Aorta (tissue), 5 donors: ENCODE data around the gene ARMC7. TPM values are rescaled to one million over a fixed set of nuclear protein-coding genes. Genes with fewer than 3 reads are reported as not detected.
"Not testable (repeated sequence)": the region's sequence is repeated elsewhere in the genome, so short reads cannot be mapped to it uniquely, and the experiment has no call there.

Experiments
- ATAC-seq: fragments of 200-7000 bp; cut with Tn5 transposase; one replicate; pipeline ENCODE4 v1.9.1; 2022; ENCODE audit warnings: moderate library complexity; ENCODE audit not compliant: low FRiP score
- DNase-seq, 2 donors: peaks; one replicate each; pipeline ENCODE4 v3.0.0-alpha.2; 2020
- H3K27ac ChIP-seq, 2 donors: one replicate each; pipeline ENCODE4 v1.5.1; 2013; ENCODE audit warnings: low read length in 2 of 2, mild to moderate bottlenecking in 2 of 2, moderate library complexity in 2 of 2, control low read depth in 1 of 2, inconsistent platforms in 1 of 2, low read depth in 1 of 2
- H3K27me3 ChIP-seq, 2 donors: one replicate each; pipeline ENCODE4 v1.6.1; 2013; ENCODE audit warnings: control low read depth in 1 of 2, low read length in 1 of 2, mild to moderate bottlenecking in 1 of 2, moderate library complexity in 1 of 2; ENCODE audit not compliant: insufficient read depth in 2 of 2, control insufficient read depth in 1 of 2
- H3K36me3 ChIP-seq, 2 donors: one replicate each; pipeline ENCODE4 v1.6.1; 2013; ENCODE audit warnings: control low read depth in 1 of 2, low read length in 1 of 2, mild to moderate bottlenecking in 1 of 2; ENCODE audit not compliant: insufficient read depth in 2 of 2, control insufficient read depth in 1 of 2
- H3K4me1 ChIP-seq, 2 donors: one replicate each; pipeline ENCODE4 v1.6.1; 2013; ENCODE audit warnings: low read length in 2 of 2, control low read depth in 1 of 2, mild to moderate bottlenecking in 1 of 2, moderate library complexity in 1 of 2; ENCODE audit not compliant: insufficient read depth in 2 of 2, control insufficient read depth in 1 of 2
- H3K4me3 ChIP-seq, 2 donors: one replicate each; pipeline ENCODE4 v1.5.1; 2013; ENCODE audit warnings: low read length in 2 of 2, control low read depth in 1 of 2, mild to moderate bottlenecking in 1 of 2
- H3K9me3 ChIP-seq: one replicate; pipeline ENCODE4 v1.6.1; 2013; ENCODE audit warnings: mild to moderate bottlenecking, low read length; ENCODE audit not compliant: control insufficient read depth
- WGBS, 2 donors: extraction: QIAGEN DNeasy Blood & Tissue Kit; methylation state at CpG; one replicate each; pipeline ENCODE4 v1.1.7; 2013; 5-methylcytosine and 5-hydroxymethylcytosine counted together
- intact Hi-C, 2 donors: fragments of 100-400 bp; cut with DNase I; formaldehyde crosslinking; loops; one replicate each; pipeline versions ENCODE4 v1.14.2 to v1.15.0; 2022
- polyA plus RNA-seq, 2 donors: library from polyadenylated mRNA; stranded (reverse); fragments of 200-250 nt; gene quantifications; one replicate each; pipeline ENCODE4 v1.2.3, GENCODE V29; 2013
- total RNA-seq, 2 donors: library from RNA; stranded (reverse); fragmentation: NEBNext Ultra II Directional; extraction: Animal tissue kit (Norgen Biotek cat#: 25700); gene quantifications; one replicate each; pipeline ENCODE4 v1.2.1, GENCODE V29; 2021
- donor health status: healthy with polysubstance abuse.
- donor health status: Bipolar disorder and iron deficiency.
- donor health status: DM: no; HTN: no; CAD: no.
- donor health status: DM: no; HTN: no; CAD: no.
- donor health status: DM: yes; HTN: yes; CAD: no.

Gene ARMC7
- total and polyA plus RNA-seq, 4 donors, result 4.9 to 19.4 (median 8.6) TPM

- intact Hi-C loops, result no loop called here
- Histone ChIP-seq H3K27ac (no peak overlapping the region), H3K9me3 (no peaks in the 10 kb centered on the region), H3K4me1 (no peaks in the 10 kb centered on the region), H3K27me3 (no peaks in the 10 kb centered on the region), H3K4me3 (no peak overlapping the region), H3K36me3 (no peaks in the 10 kb centered on the region)
- DNase-seq (peak in 1 of 2 donors; percentile 24), ATAC-seq (no peak)
- WGBS, 2 donors, result 80 to 84% methylated on average over 8 of the region's 8 CpGs
Measured at GRCh38 chr17:75135946-75136345, 26.2 kb downstream of the ARMC7 start.

GRCh38 chr17:75137762-75138161, 28.0 kb downstream of the ARMC7 start:
- H3K4me3 ChIP-seq, intact Hi-C loops, H3K27ac ChIP-seq, H3K36me3 ChIP-seq, H3K4me1 ChIP-seq, H3K9me3 ChIP-seq, H3K27me3 ChIP-seq, ATAC-seq: not testable (repeated sequence)
- DNase-seq, result peak in 1 of 2 donors; percentile 30
- 93 to 95% methylated on average over 9 of the region's 9 CpGs for WGBS, 2 donors

GRCh38 chr17:75138519-75138918, 28.8 kb downstream of the ARMC7 start:
- ATAC-seq, result no peak
- intact Hi-C loops, result no loop called here
- DNase-seq, result peak in 1 of 2 donors; percentile 36
- Histone ChIP-seq H3K36me3 (no peaks in the 10 kb centered on the region), H3K9me3 (no peaks in the 10 kb centered on the region), H3K27ac (no peak overlapping the region), H3K4me3 (no peak overlapping the region), H3K27me3 (no peaks in the 10 kb centered on the region), H3K4me1 (no peaks in the 10 kb centered on the region)
- 96% methylated on average over 5 of the region's 5 CpGs for WGBS, 2 donors

GRCh38 chr17:75142236-75142971, 32.6 kb downstream of the ARMC7 start:
- no peak overlapping the region for H3K4me3 ChIP-seq
- DNase-seq, result peak in 1 of 2 donors; percentile 40
- no peaks in the 10 kb centered on the region for H3K9me3 ChIP-seq
- H3K27me3 ChIP-seq, result no peaks in the 10 kb centered on the region
- ATAC-seq, result no peak
- no peak overlapping the region for H3K27ac ChIP-seq
- 85 to 88% methylated on average over 12 to 13 of the region's 13 CpGs for WGBS, 2 donors
- no peaks in the 10 kb centered on the region for H3K4me1 ChIP-seq
- intact Hi-C loops, result no loop called here
- no peaks in the 10 kb centered on the region for H3K36me3 ChIP-seq

- ATAC-seq, result no peak
- intact Hi-C loops, result no loop called here
- no peaks in the 10 kb centered on the region for H3K27me3 ChIP-seq
- WGBS, 2 donors, result 90 to 91% methylated on average over 11 of the region's 11 CpGs
- no peak overlapping the region for H3K27ac ChIP-seq
- H3K36me3 ChIP-seq, result no peaks in the 10 kb centered on the region
- no peak overlapping the region for H3K4me3 ChIP-seq
- H3K4me1 ChIP-seq, result no peaks in the 10 kb centered on the region
- H3K9me3 ChIP-seq, result no peaks in the 10 kb centered on the region
- peak in 1 of 2 donors; percentile 49 for DNase-seq
Measured at GRCh38 chr17:75144816-75145512, 35.2 kb downstream of the ARMC7 start.

GRCh38 chr17:75146592-75146991, 36.8 kb downstream of the ARMC7 start:
- Histone ChIP-seq H3K27ac (no peak overlapping the region), H3K27me3 (no peaks in the 10 kb centered on the region), H3K4me1 (no peaks in the 10 kb centered on the region), H3K36me3 (no peaks in the 10 kb centered on the region), H3K9me3 (no peaks in the 10 kb centered on the region), H3K4me3 (no peak overlapping the region)
- DNase-seq (no peak), ATAC-seq (no peak)
- intact Hi-C loops, result no loop called here
- 79 to 84% methylated on average over 3 of the region's 3 CpGs for WGBS, 2 donors

- Histone ChIP-seq H3K4me3 (no peak overlapping the region), H3K4me1 (no peaks in the 10 kb centered on the region), H3K9me3 (no peaks in the 10 kb centered on the region), H3K27ac (no peak overlapping the region), H3K36me3 (no peaks in the 10 kb centered on the region), H3K27me3 (no peaks in the 10 kb centered on the region)
- peak in 1 of 2 donors; percentile 27 for DNase-seq
- WGBS, 2 donors, result 63% methylated on average over 6 of the region's 6 CpGs
- intact Hi-C loops, result no loop called here
- ATAC-seq, result no peak
Measured at GRCh38 chr17:75147878-75148546, 38.2 kb downstream of the ARMC7 start.

- no peak overlapping the region for H3K27ac ChIP-seq
- ATAC-seq (no peak), DNase-seq (no peak)
- intact Hi-C loops, result no loop called here
- H3K9me3 ChIP-seq, result no peaks in the 10 kb centered on the region
- H3K4me1 ChIP-seq, result no peaks in the 10 kb centered on the region
- no peak overlapping the region for H3K4me3 ChIP-seq
- no peaks in the 10 kb centered on the region for H3K36me3 ChIP-seq
- peaks cover 0 to 2% of the 10 kb centered on the region in 2 donors for H3K27me3 ChIP-seq
- WGBS, 2 donors, result 86 to 90% methylated on average over 6 of the region's 6 CpGs
Measured at GRCh38 chr17:75151930-75152329, 42.2 kb downstream of the ARMC7 start.
